GM12864 (cell line): ENCODE measurements around the gene SCAF8.
"Not testable (repeated sequence)": the region's sequence is repeated elsewhere in the genome, so short reads cannot be mapped to it uniquely, and the experiment has no call there.

ENCODE experiments used
- DNase-seq: peaks from one replicate; pipeline ENCODE4 v3.0.0-alpha.2; 2011; ENCODE audit warnings: low read depth
- H3K4me3 ChIP-seq: 2 replicates; pipeline ENCODE4 v1.5.1; 2011; ENCODE audit warnings: mild to moderate bottlenecking, low read depth, low read length, control low read depth
- TF ChIP-seq, protein P1 (sequence below): IDR thresholded peaks from 2 replicates; pipeline ENCODE4 v1.5.1; 2011; ENCODE audit warnings: low read depth, mild to moderate bottlenecking, moderate library complexity, low read length, control low read depth, inconsistent platforms; ENCODE audit errors: missing control alignments

SCAF8 gene

GRCh38 chr6:154703124-154703523 is 30.1 kb upstream of the SCAF8 start:
- no peak overlapping the region for H3K4me3 ChIP-seq
- DNase-seq: no peak
- TF ChIP-seq, protein P1, sequence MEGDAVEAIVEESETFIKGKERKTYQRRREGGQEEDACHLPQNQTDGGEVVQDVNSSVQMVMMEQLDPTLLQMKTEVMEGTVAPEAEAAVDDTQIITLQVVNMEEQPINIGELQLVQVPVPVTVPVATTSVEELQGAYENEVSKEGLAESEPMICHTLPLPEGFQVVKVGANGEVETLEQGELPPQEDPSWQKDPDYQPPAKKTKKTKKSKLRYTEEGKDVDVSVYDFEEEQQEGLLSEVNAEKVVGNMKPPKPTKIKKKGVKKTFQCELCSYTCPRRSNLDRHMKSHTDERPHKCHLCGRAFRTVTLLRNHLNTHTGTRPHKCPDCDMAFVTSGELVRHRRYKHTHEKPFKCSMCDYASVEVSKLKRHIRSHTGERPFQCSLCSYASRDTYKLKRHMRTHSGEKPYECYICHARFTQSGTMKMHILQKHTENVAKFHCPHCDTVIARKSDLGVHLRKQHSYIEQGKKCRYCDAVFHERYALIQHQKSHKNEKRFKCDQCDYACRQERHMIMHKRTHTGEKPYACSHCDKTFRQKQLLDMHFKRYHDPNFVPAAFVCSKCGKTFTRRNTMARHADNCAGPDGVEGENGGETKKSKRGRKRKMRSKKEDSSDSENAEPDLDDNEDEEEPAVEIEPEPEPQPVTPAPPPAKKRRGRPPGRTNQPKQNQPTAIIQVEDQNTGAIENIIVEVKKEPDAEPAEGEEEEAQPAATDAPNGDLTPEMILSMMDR: no peak

GRCh38 chr6:154705471-154706113 is 27.6 kb upstream of the SCAF8 start:
- no peak for DNase-seq
- TF ChIP-seq, protein P1: no peak
- no peak overlapping the region for H3K4me3 ChIP-seq

DNA sequence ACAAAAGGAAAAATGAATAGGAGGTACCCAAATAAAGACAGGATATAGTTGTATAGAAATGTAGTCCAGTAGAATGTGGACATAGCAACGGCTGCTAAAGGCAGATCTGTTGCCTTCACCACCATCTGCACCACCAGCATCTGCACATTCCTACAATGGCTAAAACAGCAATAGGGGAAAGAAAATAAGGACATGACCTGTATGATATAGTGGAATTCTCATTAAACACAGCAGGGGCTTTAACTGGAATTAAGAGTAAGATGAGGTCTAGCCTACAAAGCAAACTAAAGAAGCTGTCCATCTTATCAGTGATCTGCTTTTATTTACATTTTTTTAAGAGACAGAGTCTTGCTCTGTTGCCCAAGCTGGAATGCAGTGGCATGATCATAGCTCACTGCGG is 26.8 kb upstream of the SCAF8 start:
- no peak overlapping the region for H3K4me3 ChIP-seq
- DNase-seq: no peak
- TF ChIP-seq, protein P1: no peak

GRCh38 chr6:154709621-154710020 is 23.6 kb upstream of the SCAF8 start:
- H3K4me3 ChIP-seq: no peak overlapping the region
- no peak for DNase-seq
- TF ChIP-seq, protein P1: no peak

DNA sequence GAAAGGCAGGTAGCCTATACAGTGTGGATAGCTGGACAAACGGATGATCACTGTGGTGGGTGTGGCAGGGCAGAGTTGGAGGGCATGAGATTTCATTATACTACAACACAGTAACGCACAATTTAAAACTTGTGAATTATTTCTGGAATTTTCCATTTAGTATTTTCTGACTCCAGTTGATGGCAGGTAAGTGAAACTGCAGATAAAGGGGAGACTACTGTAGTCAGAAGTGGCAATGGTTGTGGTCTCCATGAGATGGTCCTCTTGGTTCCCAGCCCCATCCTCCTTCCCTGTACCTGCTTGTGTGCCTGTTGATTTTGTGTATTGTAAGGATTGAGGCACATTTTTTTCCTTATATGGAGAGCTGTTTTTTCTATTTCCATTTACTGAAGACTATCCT is 22.5 kb upstream of the SCAF8 start:
- H3K4me3 ChIP-seq: no peak overlapping the region
- TF ChIP-seq, protein P1: no peak
- DNase-seq: no peak

GRCh38 chr6:154715446-154715845 is 17.8 kb upstream of the SCAF8 start:
- DNase-seq: no peak
- TF ChIP-seq, protein P1: no peak
- H3K4me3 ChIP-seq: no peak overlapping the region

DNA sequence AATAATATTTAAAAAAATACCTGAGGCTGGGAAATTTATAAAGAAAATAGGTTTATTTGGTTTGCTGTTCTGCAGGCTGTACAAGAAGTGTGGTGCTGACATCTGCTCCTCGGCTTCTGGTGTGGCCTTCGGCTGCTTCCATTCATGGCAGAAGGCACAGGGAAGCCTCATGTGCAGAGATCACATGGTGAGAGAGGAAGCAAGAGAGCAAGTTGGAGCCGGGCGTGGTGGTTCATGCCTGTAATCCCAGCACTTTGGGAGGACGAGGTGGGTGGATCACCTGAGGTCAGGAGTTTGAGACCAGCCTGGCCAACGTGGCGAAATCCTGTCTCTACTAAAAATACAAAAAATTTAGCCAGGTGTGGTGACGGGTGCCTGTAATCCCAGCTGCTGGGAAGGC is 16.9 kb upstream of the SCAF8 start:
- not testable (repeated sequence) for DNase-seq, H3K4me3 ChIP-seq
